DOHH2 (cell line): ENCODE results near the gene KIF19.

ENCODE experiments used
- H3F3A ChIP-seq: fragments of 200-600 bp; sonication (generic), shearing (Covaris generic); 2 replicates; pipeline ENCODE4 v1.6.0; 2016; ENCODE audit warnings: antibody characterized with exemption, mild to moderate bottlenecking; ENCODE audit not compliant: control insufficient read depth, insufficient read depth
- H3K27ac ChIP-seq: fragments of 200-600 bp; sonication (generic); 2 replicates; pipeline ENCODE4 v1.5.1; 2014; ENCODE audit warnings: low read depth, mild to moderate bottlenecking, low read length, moderate library complexity
- H3K27me3 ChIP-seq: fragments of 200-600 bp; sonication (generic); 2 replicates; pipeline ENCODE4 v1.6.1; 2014; ENCODE audit warnings: mild to moderate bottlenecking, low read length, mixed read lengths; ENCODE audit not compliant: control insufficient read depth
- H3K36me3 ChIP-seq: fragments of 200-600 bp; sonication (generic); 2 replicates; pipeline ENCODE4 v1.6.1; 2014; ENCODE audit warnings: mild to moderate bottlenecking, low read length, moderate library complexity, mixed read lengths; ENCODE audit not compliant: control insufficient read depth
- H3K4me1 ChIP-seq: fragments of 200-600 bp; sonication (generic); 2 replicates; pipeline ENCODE4 v1.6.1; 2014; ENCODE audit warnings: mild to moderate bottlenecking, low read length, mixed read lengths; ENCODE audit not compliant: control insufficient read depth
- H3K4me2 ChIP-seq: fragments of 200-600 bp; sonication (generic); 2 replicates; pipeline ENCODE4 v1.6.0; 2014; ENCODE audit warnings: mild to moderate bottlenecking, low read length, moderate library complexity
- H3K4me3 ChIP-seq: fragments of 200-600 bp; sonication (generic); 2 replicates; pipeline ENCODE4 v1.5.1; 2014; ENCODE audit warnings: mild to moderate bottlenecking, low read length, mixed read lengths
- H3K79me2 ChIP-seq: fragments of 200-600 bp; sonication (generic); 2 replicates; pipeline ENCODE4 v1.6.1; 2014; ENCODE audit warnings: mild to moderate bottlenecking, low read length, mixed read lengths; ENCODE audit not compliant: control insufficient read depth
- H3K9me2 ChIP-seq: fragments of 200-600 bp; sonication (generic); replicated peaks from 2 replicates; pipeline ENCODE4 v1.6.1; 2014; ENCODE audit warnings: mild to moderate bottlenecking, low read length, mixed read lengths; ENCODE audit not compliant: control insufficient read depth
- H3K9me3 ChIP-seq: fragments of 200-600 bp; sonication (generic); 2 replicates; pipeline ENCODE4 v1.6.1; 2014; ENCODE audit warnings: antibody characterized with exemption, low read length, mixed read lengths; ENCODE audit not compliant: control insufficient read depth, insufficient read depth
- H4K20me1 ChIP-seq: fragments of 200-600 bp; sonication (generic); 2 replicates; pipeline ENCODE4 v1.6.0; 2014; ENCODE audit warnings: low read depth, mild to moderate bottlenecking, antibody characterized with exemption, low read length, moderate library complexity; ENCODE audit not compliant: control insufficient read depth, insufficient read depth
- EZH2phosphoT487 ChIP-seq: fragments of 200-600 bp; sonication (generic); IDR thresholded peaks from 2 replicates; pipeline ENCODE4 v1.6.1; 2017; ENCODE audit warnings: borderline replicate concordance, mild to moderate bottlenecking, antibody characterized with exemption, low read length, moderate library complexity, mixed read lengths
- TF ChIP-seq, protein P1 (sequence below): fragments of 200-600 bp; sonication (generic); IDR thresholded peaks from one replicate; pipeline ENCODE4 v1.5.1; 2014; ENCODE audit warnings: antibody characterized with exemption, mild to moderate bottlenecking, low read depth, low read length; ENCODE audit not compliant: poor library complexity, severe bottlenecking

The KIF19 gene

GRCh38 chr17:74351552-74352210, 25.7 kb downstream of the KIF19 start:
- H3K27ac ChIP-seq, result no peak overlapping the region
- no peaks in the 10 kb centered on the region for H3K9me3 ChIP-seq
- no peaks in the 10 kb centered on the region for H3K36me3 ChIP-seq
- H3K27me3 ChIP-seq, result no peaks in the 10 kb centered on the region
- TF ChIP-seq EZH2phosphoT487, result no peak
- TF ChIP-seq, protein P1, sequence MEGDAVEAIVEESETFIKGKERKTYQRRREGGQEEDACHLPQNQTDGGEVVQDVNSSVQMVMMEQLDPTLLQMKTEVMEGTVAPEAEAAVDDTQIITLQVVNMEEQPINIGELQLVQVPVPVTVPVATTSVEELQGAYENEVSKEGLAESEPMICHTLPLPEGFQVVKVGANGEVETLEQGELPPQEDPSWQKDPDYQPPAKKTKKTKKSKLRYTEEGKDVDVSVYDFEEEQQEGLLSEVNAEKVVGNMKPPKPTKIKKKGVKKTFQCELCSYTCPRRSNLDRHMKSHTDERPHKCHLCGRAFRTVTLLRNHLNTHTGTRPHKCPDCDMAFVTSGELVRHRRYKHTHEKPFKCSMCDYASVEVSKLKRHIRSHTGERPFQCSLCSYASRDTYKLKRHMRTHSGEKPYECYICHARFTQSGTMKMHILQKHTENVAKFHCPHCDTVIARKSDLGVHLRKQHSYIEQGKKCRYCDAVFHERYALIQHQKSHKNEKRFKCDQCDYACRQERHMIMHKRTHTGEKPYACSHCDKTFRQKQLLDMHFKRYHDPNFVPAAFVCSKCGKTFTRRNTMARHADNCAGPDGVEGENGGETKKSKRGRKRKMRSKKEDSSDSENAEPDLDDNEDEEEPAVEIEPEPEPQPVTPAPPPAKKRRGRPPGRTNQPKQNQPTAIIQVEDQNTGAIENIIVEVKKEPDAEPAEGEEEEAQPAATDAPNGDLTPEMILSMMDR, result no peak
- H4K20me1 ChIP-seq, result no peaks in the 10 kb centered on the region
- no peaks in the 10 kb centered on the region for H3F3A ChIP-seq
- no peak overlapping the region for H3K4me3 ChIP-seq
- no peaks in the 10 kb centered on the region for H3K9me2 ChIP-seq
- H3K4me1 ChIP-seq, result no peaks in the 10 kb centered on the region
- no peak overlapping the region for H3K4me2 ChIP-seq
- no peaks in the 10 kb centered on the region for H3K79me2 ChIP-seq

- Histone ChIP-seq H3K4me3 (no peak overlapping the region), H3K27ac (no peak overlapping the region), H3K27me3 (no peaks in the 10 kb centered on the region), H4K20me1 (no peaks in the 10 kb centered on the region), H3K9me2 (no peaks in the 10 kb centered on the region), H3K9me3 (no peaks in the 10 kb centered on the region), H3F3A (no peaks in the 10 kb centered on the region), H3K36me3 (no peaks in the 10 kb centered on the region), H3K79me2 (no peaks in the 10 kb centered on the region), H3K4me1 (no peaks in the 10 kb centered on the region), H3K4me2 (no peak overlapping the region)
- TF ChIP-seq, protein P1, result no peak
Observed at GRCh38 chr17:74353446-74354060, 27.5 kb downstream of the KIF19 start.

DNA sequence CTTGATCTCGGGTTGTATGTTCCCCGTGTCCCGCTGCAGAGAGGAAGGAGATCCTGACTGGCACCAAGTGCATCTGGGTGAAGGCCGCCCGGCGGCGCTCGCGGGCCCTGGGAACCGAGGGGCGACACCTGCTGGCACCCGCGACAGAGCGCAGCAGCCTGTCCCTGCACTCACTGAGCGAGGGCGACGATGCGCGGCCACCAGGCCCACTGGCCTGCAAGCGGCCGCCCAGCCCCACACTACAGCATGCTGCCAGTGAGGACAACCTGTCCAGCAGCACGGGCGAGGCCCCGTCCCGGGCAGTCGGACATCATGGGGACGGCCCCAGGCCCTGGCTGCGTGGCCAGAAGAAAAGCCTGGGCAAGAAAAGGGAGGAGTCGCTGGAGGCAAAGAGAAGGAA, 28.1 kb downstream of the KIF19 start:
- no peaks in the 10 kb centered on the region for H3K27me3 ChIP-seq
- H3K4me3 ChIP-seq, result no peak overlapping the region
- no peaks in the 10 kb centered on the region for H3K4me1 ChIP-seq
- TF ChIP-seq EZH2phosphoT487, result no peak
- TF ChIP-seq, protein P1, result peak; percentile 99
- H3K9me3 ChIP-seq, result no peaks in the 10 kb centered on the region
- H3K4me2 ChIP-seq, result no peak overlapping the region
- no peaks in the 10 kb centered on the region for H3K36me3 ChIP-seq
- H3K27ac ChIP-seq, result no peak overlapping the region
- H3K9me2 ChIP-seq, result no peaks in the 10 kb centered on the region
- H3F3A ChIP-seq, result no peaks in the 10 kb centered on the region
- no peaks in the 10 kb centered on the region for H3K79me2 ChIP-seq
- H4K20me1 ChIP-seq, result no peaks in the 10 kb centered on the region
